ENCODE measurements around the gene GPR176.

Gene GPR176

GRCh38 chr15:39934397-39935071 lies 14.5 kb upstream of the GPR176 start:
- Histone ChIP-seq H3K4me3 (ENCODE audit: low read depth, low read length) (peak overlapping the region; percentile 78), H3K9me3 (ENCODE audit: control insufficient read depth, insufficient read depth, low read depth, low read length) (no peaks in the 10 kb centered on the region), H3K27ac (ENCODE audit: extremely low read depth, low read depth, low read length) (peak overlapping the region; percentile 82), H3K4me1 (ENCODE audit: control insufficient read depth, insufficient read depth, low read length) (no peaks in the 10 kb centered on the region; the same call in 1 of the 2 replicates), H3K36me3 (ENCODE audit: control insufficient read depth in 2 of 2, insufficient read depth in 1 of 2, low read length in 2 of 2) (peaks cover 0 to 14% of the 10 kb centered on the region in 2 experiments; a peak in 1 of 3 replicates)
- TF ChIP-seq ZFP3 (tag by site-specific recombination; IDR thresholded peaks at IDR 0.05; ENCODE audit: low read depth), result no peak
- 0 out of 2 replicates have a peak, but pooled peaks have one; percentile 17 for TF ChIP-seq ZNF121 (tag by site-specific recombination; IDR thresholded peaks at IDR 0.05)
- peak; percentile 77 for TF ChIP-seq ZNF600 (tag by site-specific recombination; IDR thresholded peaks at IDR 0.05)
- TF ChIP-seq YY1 (tag by site-specific recombination; IDR thresholded peaks at IDR 0.05), result 0 out of 2 replicates have a peak, but pooled peaks have one; percentile 8
- TF ChIP-seq SP2 (tag by site-specific recombination; IDR thresholded peaks at IDR 0.05), result no peak
- peak; percentile 24; the same call in 1 of the 2 replicates for TF ChIP-seq ZNF391 (tag by site-specific recombination; IDR thresholded peaks at IDR 0.05; ENCODE audit: borderline replicate concordance, low read depth)
- no peak for TF ChIP-seq ELK4 (IDR thresholded peaks at IDR 0.05; ENCODE audit: borderline replicate concordance, low read depth, low read length)
- TF ChIP-seq ZNF776 (tag by site-specific recombination; IDR thresholded peaks at IDR 0.05; ENCODE audit: borderline replicate concordance), result no peak
- no peak for TF ChIP-seq BCL6B (tag by site-specific recombination; IDR thresholded peaks at IDR 0.05)
- peak; percentile 34; the same call in 1 of the 2 replicates for TF ChIP-seq REPIN1 (tag by site-specific recombination; IDR thresholded peaks at IDR 0.05; ENCODE audit: low read depth)
- peak; percentile 23; the same call in 1 of the 2 replicates for TF ChIP-seq ZNF366 (tag by site-specific recombination; conservative IDR thresholded peaks at IDR 0.05)
- no peak for TF ChIP-seq MEIS1 (CRISPR knock-in tag; IDR thresholded peaks at IDR 0.05; ENCODE audit: borderline replicate concordance)
- 0 out of 2 replicates have a peak, but pooled peaks have one; percentile 6 for TF ChIP-seq ZNF639 (tag by site-specific recombination; IDR thresholded peaks at IDR 0.05)
- TF ChIP-seq PATZ1 (tag by site-specific recombination; IDR thresholded peaks at IDR 0.05), result no peak
- no peak for TF ChIP-seq ZNF548 (tag by site-specific recombination; IDR thresholded peaks at IDR 0.05)
- peak; percentile 72 for TF ChIP-seq ZBTB20 (tag by site-specific recombination; IDR thresholded peaks at IDR 0.05)
- peak; percentile 97 for TF ChIP-seq ZBTB17 (tag by site-specific recombination; IDR thresholded peaks at IDR 0.05)
- TF ChIP-seq SCRT2 (tag by site-specific recombination; IDR thresholded peaks at IDR 0.05), result no peak
- no peak for TF ChIP-seq ZNF211 (tag by site-specific recombination; IDR thresholded peaks at IDR 0.05; ENCODE audit: low read depth)
- TF ChIP-seq ZNF335 (tag by site-specific recombination; conservative IDR thresholded peaks at IDR 0.05), result peak; percentile 97
- ChIA-PET CTCF (interaction anchor here (0.6 to 1.5 kb wide), 4 partner anchors 46 to 176 kb away, joined by 3 to 4 read pairs (median 3); no protein-coding TSS in a partner anchor), POLR2A (interaction anchor here (0.6 to 2.2 kb wide), 7 partner anchors 9 to 1009 kb away, joined by 3 to 10 read pairs (median 3); partner anchors contain the start of gene GPR176)
